Left lobe of liver (tissue), 2 donors: ENCODE data around the gene TMEM205. TPM values are rescaled to one million over a fixed set of nuclear protein-coding genes. Genes with fewer than 3 reads are reported as not detected.
"Not testable (repeated sequence)": the region's sequence is repeated elsewhere in the genome, so short reads cannot be mapped to it uniquely, and the experiment has no call there.

ENCODE experiments used
- ATAC-seq: fragments of 200-7000 bp; cut with Tn5 transposase; one replicate; pipeline ENCODE4 v1.9.1; 2020; ENCODE audit warnings: mild to moderate bottlenecking, moderate library complexity
- DNase-seq: peaks from one replicate; pipeline ENCODE4 v3.0.0-alpha.2; 2020; ENCODE audit warnings: low spot score
- total RNA-seq: library from RNA; stranded (reverse); gene quantifications from one replicate; pipeline ENCODE4 v1.2.1, GENCODE V29; 2021
- donor health status: DM: no; HTN: no; CAD: no; lungs with moderate emphysema.
- donor health status: DM: no; HTN: yes; CAD: no.

Gene TMEM205
- total RNA-seq, 1 donor from 2014 or later: 154 TPM

DNA sequence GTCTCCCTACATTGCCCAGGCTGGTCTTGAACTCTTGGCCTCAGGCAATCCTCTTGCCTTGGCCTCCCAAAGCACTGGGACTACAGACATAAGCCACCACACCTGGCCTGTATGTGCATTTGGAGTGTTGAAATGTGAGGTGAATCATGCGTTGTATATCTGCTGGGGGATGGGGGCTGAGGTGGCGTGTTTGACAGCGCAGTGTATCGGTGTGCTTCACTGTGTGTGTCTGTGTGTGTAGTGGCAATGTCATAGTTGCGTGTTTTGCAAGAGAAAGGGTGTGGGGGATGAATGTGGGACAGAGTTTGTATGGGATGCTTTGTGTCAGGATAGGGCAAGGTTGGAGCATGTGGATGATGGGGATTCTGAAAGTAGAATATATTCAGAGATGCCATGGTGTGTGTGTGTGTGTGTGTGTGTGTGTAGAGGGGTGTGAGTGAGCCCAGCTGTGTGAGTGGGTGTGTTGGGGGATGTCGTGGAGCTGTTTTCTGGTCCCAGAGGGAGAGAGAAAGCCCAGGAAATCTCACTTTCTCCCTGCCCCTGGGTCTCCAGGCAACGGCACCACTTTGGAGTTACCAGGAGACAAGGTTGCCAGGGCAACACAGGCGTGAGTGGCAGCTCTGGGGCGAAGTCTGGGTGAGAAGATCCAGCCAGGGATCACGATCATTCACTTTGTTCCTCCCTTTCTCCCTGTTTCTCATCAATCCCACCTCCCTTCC lies 27.3 kb upstream of the TMEM205 start:
- ATAC-seq (no peak), DNase-seq (no peak)

DNA sequence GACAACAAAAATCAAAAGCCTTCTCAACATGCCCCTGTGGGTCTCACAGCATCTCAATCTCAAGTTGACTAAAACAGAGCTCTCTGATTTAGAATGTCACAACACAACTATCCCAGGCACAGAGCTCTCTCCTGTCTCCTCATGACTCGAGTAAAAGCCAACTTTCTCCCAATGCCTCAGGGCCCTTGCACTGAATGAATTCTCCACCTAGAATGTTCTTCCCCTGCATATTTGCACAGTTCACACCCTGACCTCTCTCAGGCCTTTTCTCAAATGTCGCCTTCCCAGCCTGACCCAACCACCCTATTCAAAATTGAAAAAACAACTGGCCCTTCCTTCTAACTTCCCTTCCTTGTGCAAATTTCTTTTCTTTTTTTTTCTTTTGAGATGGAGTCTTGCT lies 24.7 kb upstream of the TMEM205 start:
- DNase-seq (no peak), ATAC-seq (no peak)

DNA sequence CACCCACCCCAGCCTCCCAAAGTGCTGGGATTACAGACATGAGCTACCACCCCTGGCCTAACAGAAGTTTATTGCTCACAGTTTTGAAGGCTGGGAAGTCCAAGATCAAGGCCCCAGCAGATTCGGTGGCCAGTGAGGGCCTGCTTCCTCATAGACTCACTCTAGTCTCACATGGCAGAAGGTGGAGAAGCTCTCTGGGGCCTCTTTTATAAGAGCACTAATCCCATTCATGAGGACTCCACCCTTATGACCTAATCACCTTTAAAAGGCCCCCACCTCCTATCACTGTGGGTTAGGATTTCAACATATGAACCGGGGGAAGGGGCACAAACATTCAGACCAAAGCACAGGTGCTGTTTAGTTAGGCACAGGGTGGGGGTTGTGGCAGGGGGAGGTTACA lies 21.5 kb upstream of the TMEM205 start:
- no peak for ATAC-seq
- DNase-seq: no peak

DNA sequence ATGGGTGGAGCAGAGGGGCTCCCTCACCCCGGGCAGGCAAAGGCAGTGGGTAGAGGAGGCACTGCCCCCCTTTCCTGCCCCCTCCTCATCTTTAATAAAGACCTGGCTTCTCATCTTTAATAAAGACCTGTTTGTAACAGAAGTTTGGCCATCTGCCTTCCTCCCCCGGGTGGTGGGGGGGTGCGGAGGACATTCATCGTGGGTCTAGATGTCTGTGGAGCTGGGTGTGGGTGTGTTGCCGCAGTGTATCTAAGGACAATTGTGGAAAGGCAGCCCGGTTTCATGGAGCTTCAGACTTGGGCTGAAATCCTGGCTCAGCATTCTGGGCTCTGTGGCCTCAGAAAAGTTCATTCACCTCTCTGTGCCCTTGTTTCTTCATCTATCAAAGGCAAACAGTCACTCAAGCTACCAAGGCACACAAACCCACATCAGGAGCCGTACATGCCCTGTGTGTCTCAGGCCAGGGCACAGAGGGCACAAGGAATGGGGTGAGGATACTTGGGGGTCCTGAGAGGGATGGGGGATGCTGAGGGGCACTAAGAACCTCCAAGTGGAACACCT lies 19.6 kb upstream of the TMEM205 start:
- ATAC-seq: peak; percentile 42
- no peak for DNase-seq

DNA sequence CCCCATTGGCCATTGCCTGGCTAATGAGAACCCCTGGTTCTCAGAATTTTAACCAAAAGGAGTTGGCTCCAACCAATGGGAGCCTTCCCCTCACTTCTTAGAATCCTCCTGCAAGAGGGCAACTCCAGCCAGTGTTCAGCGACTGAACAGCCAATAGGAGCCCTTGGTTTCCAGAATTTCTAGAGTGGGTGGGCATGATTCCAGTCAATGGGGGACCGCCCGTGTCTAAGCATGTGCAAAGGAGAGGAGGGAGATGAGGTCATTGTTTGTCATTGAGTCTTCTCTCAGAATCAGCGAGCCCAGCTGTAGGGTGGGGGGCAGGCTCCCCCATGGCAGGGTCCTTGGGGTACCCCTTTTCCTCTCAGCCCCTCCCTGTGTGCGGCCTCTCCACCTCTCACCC lies 18.9 kb upstream of the TMEM205 start:
- no peak for ATAC-seq

DNA sequence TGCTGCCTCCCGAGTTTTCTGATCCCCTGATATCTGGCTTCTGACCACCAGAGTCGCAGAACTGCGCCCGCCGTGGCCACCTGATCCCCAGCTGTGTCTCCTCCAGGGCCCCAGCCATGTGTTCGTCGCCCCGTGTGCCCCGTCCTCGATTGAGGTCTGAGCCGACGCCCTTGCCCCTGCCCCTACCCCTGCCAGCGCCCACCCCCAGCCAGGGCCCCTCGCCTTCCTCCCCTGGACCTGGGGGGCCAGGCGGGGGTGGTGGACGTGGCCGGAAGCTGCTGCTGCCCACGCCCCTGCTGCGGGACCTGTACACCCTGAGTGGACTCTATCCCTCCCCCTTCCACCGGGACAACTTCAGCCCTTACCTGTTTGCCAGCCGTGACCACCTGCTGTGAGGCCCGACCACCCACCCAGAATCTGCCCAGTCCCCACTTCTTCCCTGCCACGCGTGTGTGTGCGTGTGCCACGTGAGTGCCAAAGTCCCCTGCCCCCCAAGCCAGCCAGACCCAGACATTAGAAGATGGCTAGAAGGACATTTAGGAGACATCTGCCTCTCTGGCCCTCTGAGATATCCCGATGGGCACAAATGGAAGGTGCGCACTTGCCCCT lies 18.3 kb upstream of the TMEM205 start:
- no peak for ATAC-seq
- DNase-seq: no peak

More for the DNA sequence above, 18.9 kb upstream of the TMEM205 start:
- no peak for DNase-seq

DNA sequence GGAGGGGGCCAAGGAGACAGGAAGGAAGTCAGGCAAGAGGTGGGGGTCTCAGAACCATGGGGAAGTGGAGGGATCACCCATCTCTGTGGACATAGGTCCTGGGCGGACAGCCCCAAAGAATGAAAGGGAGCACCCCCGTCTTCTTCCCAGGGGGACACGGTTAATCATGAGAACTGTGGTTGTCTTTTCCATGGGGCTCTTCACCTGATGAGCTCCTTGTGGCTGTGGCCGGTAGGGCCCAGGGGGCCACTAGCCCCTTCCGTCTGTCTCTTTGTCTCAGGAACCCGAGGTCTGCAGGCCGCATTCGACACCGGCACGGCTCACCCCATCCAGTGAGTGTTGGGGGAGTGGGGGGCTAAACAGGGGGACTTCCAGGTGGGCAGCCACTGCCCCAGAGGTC lies 17.8 kb upstream of the TMEM205 start:
- ATAC-seq: no peak
- DNase-seq: no peak

DNA sequence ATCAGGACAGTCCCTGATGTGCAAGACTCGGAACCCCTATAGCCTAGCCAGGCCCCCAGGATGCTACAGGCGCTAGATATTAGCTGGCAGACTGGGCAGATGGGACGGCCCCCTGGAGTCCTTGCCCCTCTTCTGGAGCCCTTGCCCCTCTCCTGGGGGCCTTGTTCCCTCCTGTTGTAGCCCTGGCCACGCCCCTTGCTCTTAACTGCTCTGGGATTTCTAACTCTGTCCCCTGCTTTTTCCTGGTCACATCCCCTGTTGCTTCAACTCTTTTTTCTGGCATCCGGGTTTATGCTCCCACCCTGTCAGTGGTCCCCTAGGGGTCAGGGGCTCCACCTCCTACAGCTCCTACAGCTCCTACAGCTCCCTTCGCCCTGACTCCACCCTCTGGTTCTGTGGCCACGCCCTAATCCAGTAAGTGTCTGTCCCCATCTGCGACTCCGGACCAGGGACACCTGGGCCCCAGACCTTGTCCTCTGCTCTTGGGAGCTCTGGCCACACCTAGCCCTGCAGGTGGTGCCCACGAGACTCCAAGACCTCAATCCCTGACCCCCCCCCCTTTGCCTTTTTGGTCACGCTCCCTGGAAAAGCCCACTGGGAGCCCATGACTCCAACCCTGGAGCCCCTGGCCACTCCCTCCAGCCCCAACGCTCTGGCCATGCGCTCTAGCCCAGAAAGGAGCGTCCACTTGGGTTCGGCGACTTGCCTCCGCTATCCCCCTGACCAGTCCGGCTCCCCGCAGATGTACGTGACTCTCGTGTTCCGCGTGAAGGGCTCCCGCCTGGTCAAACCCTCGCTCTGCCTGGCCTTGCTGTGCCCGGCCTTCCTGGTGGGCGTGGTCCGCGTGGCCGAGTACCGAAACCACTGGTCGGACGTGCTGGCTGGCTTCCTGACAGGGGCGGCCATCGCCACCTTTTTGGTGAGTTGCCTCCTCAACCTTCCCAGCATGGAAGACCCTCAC lies 16.0 kb upstream of the TMEM205 start:
- DNase-seq (no peak), ATAC-seq (no peak)

DNA sequence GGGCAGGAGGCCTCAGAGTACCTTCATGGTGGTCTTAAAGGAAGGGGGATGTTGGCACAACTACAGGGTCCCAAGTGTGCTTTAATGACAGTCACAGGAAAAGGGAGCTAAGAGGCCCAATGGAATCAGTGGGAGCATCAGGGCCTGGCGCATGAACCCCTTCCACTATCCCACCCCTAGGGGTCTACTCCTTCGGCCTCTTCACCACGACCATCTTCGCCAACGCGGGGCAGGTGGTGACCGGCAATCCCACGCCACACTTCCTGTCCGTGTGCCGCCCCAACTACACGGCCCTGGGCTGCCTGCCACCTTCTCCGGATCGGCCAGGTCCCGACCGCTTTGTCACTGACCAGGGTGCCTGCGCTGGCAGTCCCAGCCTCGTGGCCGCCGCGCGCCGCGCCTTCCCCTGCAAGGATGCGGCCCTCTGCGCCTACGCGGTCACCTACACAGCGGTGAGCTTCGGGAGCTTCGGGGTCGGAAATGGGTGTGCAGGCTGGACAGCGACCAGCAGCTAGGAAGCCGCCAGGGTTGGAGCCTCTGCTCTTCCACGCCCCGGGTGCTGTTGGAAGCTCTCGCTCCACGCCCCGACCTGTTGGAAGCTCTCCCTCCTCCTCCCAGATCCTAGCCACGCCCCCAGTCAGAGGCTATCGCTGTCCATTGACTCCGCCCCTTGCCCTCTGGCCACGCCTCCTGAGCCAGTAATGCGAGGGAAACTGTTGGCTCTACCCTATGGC lies 15.1 kb upstream of the TMEM205 start:
- DNase-seq: peak; percentile 83
- ATAC-seq: peak; percentile 92

DNA sequence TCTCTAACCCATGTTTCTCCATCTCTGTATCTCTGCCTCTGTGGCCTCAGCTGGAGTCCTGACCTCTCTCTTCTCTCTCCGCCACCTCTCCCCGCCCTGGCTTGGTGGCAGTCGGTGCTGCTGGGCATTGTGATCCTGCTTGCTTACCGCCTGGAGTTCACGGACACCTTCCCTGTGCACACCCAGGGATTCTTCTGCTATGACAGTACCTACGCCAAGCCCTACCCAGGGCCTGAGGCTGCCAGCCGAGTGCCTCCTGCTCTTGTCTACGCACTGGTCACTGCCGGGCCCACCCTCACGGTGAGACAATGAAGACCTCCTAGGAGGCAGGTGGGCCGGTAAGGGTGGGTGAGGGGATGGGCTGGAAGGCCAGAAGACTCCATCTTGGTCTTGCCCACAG lies 13.4 kb upstream of the TMEM205 start:
- DNase-seq: no peak

DNA sequence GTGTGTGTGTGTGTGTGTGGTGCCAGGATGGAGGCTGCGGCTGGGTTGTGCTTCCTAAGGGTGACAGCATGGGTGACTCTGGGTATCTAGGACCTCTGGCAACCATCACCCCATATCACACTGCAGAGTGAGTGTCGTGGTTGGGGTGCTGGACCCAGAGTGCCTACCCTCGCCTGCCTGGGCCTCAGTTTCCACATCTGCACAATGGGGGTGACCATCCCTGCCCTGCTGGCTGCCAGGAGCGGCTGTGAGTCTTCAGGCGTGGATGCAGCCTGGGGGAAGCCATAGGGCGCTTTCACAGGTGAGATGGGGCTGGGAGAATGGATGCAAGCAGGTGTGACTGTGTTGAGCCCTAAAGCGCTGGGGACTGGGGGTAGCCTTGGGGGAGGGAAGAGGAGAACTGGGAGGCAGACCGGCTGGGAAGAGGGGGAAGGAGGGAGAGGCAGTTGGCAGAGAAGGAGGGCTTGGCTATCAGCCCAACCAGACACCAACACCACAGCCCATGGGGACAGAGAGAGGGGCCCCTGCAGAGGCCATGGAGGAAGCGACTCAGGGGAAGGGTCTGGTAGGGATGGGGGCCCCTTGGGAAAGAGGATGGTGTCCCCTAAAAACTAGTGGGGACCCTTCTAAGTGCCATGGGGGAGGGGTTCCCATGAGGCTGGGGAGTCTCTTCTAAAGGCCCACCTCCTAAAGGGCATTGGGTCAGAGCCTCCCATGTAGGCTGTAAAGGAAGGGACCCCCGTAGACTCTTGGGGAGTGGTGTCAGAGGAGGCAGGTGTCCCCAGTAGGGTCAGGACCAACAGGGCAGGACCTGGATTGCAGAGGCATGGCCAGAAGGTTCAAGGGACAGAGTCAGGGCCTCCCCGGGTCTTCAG lies 10.8 kb upstream of the TMEM205 start:
- DNase-seq: no peak
- ATAC-seq: no peak

More for the DNA sequence above, 13.4 kb upstream of the TMEM205 start:
- ATAC-seq: no peak

DNA sequence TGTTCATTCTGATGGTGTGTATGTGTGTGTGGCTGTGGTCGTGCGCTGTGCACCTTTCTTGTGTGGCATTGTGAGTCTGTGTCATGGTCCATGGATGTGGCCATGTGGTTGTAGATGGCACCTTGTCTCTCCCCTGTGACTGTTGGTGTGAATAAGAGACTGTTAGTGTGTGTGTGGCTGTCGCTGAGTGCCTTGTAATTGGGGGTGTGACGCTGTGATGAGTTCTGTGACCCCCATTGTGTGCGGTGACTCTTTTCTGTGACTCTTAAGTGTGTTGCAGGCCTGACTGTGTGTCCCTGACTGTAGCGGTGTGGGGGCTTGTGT lies 10.0 kb upstream of the TMEM205 start:
- ATAC-seq: no peak
- DNase-seq: no peak

DNA sequence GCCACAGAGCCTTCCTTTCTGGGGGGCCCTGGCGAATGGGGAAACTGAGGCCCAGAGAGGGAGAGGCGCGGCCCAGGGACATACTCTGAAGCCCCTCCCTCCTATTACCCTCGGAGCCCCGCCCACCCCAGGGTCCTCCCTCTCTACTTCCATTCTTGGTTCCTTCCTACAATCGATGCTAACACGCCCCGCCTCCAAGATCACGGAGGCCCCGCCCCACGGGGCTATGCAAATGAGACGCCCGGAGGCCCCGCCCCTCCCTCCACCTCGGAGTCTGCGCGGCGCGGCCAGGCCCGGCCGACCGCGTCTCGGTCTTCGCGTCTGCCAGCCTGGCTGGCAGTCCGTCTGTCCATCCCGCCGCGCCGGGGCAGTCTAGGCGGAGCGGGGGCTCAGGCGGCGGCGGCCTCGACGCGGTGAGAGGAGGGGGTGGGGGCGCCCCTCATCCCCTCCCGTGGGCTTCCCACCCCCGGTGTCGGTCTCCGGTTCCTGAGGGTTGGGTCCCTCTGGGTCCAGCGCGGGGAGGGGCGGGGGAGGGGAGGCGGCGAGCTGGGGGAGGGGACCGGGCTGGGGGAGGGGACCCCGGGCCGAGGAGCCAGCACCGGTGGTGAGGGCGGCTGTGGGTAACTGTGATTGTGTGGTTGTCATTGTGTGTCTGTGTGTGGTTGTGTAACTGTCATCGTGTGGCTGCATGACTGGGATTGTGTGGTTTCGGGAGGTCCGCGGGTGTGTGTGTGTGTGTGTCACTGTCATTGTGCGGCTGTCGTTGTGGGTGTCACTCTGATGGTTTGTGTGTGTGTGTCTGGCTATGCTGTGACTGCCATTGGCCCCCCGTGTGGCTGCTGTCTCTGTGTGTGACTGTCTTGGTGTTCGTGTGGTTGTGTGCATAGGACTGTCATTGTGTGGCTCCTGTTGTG lies 9.3 kb upstream of the TMEM205 start, which contains the start of gene PLPPR2:
Gene PLPPR2 (plus strand): TSS at position 273 of the 914 bp plus-strand sequence. CDS start 2,242 bp downstream, outside the sequence.
- DNase-seq (peak; percentile 89), ATAC-seq (peak; percentile 96)

DNA sequence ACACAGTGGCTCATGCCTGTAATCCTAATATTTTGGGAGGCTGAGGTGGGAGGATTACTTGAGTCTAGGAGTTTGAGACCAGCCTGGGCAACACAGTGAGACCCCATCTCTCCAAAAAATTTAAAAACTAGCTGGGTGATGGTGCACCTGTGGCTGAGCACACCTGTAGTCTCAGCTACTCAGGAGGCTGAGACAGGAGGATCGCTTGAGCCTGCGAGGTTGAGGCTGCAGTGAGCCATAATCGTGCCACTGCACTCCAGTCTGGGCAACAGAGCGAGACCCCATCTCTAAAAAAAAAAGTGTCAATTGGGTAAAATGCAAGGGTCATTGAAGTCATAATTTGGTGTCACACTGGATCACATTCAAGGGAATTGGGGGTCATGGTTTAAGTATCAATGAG lies 8.0 kb upstream of the TMEM205 start:
- not testable (repeated sequence) for ATAC-seq, DNase-seq

DNA sequence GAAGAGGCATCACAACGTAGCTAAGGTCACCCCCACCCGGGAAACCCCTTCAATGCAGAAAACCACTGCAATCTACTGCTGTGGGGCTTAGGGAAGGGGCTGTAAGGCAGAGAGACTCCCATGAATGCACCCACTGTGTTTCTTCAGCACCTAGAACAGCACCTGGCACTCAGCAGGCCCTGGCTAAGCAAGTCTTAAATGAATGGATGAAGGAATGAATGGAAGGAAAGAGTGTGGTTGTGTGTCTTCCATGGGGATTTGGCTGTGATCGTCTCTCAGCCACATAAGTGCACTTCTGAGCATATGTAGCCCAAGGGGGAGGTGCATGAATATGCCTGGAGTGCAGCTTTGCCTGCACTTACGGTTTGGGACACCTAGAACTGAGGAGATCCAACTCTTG lies 3.1 kb upstream of the TMEM205 start:
- no peak for ATAC-seq
- no peak for DNase-seq

DNA sequence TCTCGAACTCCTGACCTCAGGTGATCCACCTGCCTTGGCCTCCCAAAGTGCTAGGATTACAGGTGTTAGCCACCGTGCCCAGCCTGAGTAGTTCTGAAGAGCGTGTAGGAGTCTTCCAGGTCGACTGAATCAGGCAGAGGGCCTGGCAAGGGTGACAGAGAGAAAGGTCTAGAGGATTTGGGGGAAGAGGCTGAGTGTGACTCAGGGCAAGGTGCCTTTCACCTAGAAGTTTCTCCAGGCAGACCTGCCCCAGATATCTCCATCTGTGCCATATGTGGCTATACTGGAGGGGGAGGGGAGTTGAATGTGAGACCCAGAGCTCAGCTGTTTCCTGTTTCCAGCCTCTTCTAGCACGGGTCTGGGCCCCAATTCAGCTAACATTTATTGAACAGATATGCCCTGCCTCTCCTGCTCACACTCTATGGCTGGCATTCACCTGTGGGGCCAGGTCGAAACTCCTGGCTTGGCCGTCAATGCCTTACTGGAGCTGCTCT lies 1.5 kb upstream of the TMEM205 start:
- no peak for ATAC-seq
- no peak for DNase-seq

DNA sequence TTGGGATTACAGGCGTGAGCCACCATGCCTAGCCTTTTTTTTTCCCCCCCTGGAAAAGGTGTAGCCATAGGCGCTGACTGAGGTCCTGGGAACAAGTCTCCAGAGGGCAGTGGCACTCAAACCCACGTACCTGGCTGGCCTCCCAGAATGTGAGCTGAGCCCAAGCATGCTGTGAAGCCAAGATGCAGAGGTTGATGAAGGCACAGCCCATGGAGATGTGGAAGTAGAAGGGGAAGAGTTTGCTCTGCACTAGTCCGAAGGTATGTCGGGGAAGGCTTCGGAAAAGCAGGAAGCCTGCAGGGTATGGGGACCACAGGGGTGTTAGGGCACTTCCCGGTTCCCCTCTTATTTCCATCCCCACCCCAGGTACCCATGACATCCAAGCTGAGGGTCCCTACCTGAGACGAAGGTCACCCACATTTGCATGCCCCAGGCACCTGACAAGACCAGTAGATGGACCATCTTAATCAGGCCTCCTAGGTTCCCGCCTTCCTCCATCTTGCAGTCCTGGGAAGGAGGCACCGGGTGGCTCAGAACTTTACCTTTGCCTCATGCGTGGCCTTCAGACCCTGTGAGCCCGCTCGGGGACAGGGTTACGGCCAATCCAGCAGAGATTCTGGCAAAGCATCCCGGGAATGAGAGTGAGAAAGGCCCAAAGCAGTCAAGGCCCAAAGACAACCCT lies 805 bp downstream of the TMEM205 start:
- peak; percentile 47 for ATAC-seq
- DNase-seq: peak; percentile 76

DNA sequence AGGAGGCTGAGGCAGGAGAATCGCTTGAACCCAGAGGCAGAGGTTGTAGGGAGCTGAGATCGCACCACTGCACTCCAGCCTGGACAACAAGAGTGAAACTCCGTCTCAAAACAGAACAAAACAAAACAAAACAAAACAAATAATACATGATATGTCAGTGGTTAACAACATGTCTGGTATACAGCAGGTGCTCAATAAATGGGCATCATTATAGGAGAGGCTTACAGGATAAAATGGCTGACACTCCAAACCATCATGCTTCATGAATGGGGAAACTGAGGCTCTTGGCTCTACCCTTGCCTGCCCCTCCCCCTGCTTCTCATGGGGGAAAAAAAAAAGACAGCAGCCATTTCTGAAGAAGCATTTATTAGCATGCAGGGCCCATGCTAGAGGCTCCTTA lies 3.6 kb downstream of the TMEM205 start:
- no peak for ATAC-seq
- DNase-seq: no peak
